Activated CD4-positive, alpha-beta T cell treated with anti-CD3 and anti-CD28 coated beads, Interleukin-2, amount 10 ng/mL, durations not matched to agents 7 days and 5 days (primary cell): ENCODE results near the gene DNM3. TPM values are rescaled to one million over a fixed set of nuclear protein-coding genes. Genes with fewer than 3 reads are reported as not detected.
"Not testable (repeated sequence)": the region's sequence is repeated elsewhere in the genome, so short reads cannot be mapped to it uniquely, and the experiment has no call there.

Experiments
- CTCF ChIA-PET: fragments of 350-600 bp; sonication (Branson Sonifier 250); formaldehyde crosslinking; loops from one replicate; lab custom pipeline; 2021; ENCODE audit warnings: antibody characterized with exemption; lab: Charles Lee
- POLR2A ChIA-PET: fragments of 350-600 bp; sonication (Branson Sonifier 250); formaldehyde crosslinking; loops from one replicate; lab custom pipeline; 2021; ENCODE audit warnings: antibody characterized with exemption; lab: Charles Lee
- DNase-seq: peaks from one replicate; pipeline ENCODE4 v3.0.0-alpha.2; 2020
- H3K27ac Mint-ChIP-seq: one replicate; pipeline ENCODE4 v1.8.0; 2021; ENCODE audit warnings: mild to moderate bottlenecking, moderate library complexity, mixed read lengths
- H3K27me3 Mint-ChIP-seq: one replicate; pipeline ENCODE4 v1.8.0; 2021; ENCODE audit warnings: mixed read lengths
- H3K36me3 Mint-ChIP-seq: one replicate; pipeline ENCODE4 v1.8.0; 2021; ENCODE audit warnings: low read depth, mixed read lengths
- H3K4me1 Mint-ChIP-seq: one replicate; pipeline ENCODE4 v1.8.0; 2021; ENCODE audit warnings: mixed read lengths
- H3K4me3 Mint-ChIP-seq: one replicate; pipeline ENCODE4 v1.8.0; 2021; ENCODE audit warnings: mild to moderate bottlenecking, moderate library complexity, mixed read lengths
- H3K9me3 Mint-ChIP-seq: one replicate; pipeline ENCODE4 v1.8.0; 2021; ENCODE audit warnings: mixed read lengths
- total RNA-seq, 2 experiments: library from RNA; stranded (reverse); gene quantifications; one replicate each; pipeline ENCODE4 v1.2.3, GENCODE V29; 2021

Gene DNM3
- total RNA-seq, 2 experiments from 2014 or later, result 2.1 TPM

- Mint-ChIP-seq H3K27me3 (no peaks in the 10 kb centered on the region), H3K4me3 (no peak overlapping the region), H3K9me3 (no peaks in the 10 kb centered on the region), H3K27ac (no peak overlapping the region), H3K36me3 (no peaks in the 10 kb centered on the region), H3K4me1 (peaks cover 2% of the 10 kb centered on the region)
- ChIA-PET CTCF (interaction anchor here (0.6 to 2.0 kb wide), 8 partner anchors 9 to 447 kb away, joined by 3 to 5 read pairs (median 3); no protein-coding TSS in a partner anchor), POLR2A (interaction anchor here (1.1 kb wide), 1 partner anchor 425 kb away, joined by 3 read pairs; no protein-coding TSS in a partner anchor)
- peak; percentile 48 for DNase-seq
Observed at GRCh38 chr1:172002725-172003345, 161.5 kb downstream of the DNM3 start.

GRCh38 chr1:172003766-172004530, 162.7 kb downstream of the DNM3 start:
- H3K27me3 Mint-ChIP-seq, result no peaks in the 10 kb centered on the region
- H3K27ac Mint-ChIP-seq, result no peak overlapping the region
- POLR2A ChIA-PET, result interaction anchor here (0.5 to 1.1 kb wide), 2 partner anchors 146 to 424 kb away, joined by 3 read pairs; no protein-coding TSS in a partner anchor
- H3K4me3 Mint-ChIP-seq, result no peak overlapping the region
- no peak for DNase-seq
- no peaks in the 10 kb centered on the region for H3K36me3 Mint-ChIP-seq
- no peaks in the 10 kb centered on the region for H3K9me3 Mint-ChIP-seq
- peaks cover 2% of the 10 kb centered on the region for H3K4me1 Mint-ChIP-seq
- CTCF ChIA-PET, result no interaction called here

DNA sequence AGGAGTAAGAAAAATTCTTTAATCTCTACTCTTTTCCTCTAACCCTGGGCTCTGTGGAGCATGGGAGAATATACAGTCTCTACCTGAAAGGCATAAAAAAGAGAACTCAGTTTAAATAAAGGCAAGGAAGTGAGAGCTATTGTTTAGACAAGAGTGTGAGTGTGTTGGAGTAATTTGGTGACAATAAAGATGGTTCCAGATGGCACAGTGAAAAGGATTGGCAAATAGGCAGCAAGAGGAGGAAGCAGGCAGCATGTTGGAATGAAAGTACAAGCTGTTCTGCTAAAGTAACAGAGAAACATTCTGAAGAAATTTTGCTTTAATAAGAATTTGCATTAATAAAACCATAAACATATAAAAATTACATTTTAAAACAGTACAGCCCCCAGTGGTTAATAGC, 163.4 kb downstream of the DNM3 start:
- CTCF ChIA-PET, result no interaction called here
- Mint-ChIP-seq H3K36me3 (no peaks in the 10 kb centered on the region), H3K27me3 (no peaks in the 10 kb centered on the region), H3K4me1 (peaks cover 2% of the 10 kb centered on the region), H3K27ac (no peak overlapping the region), H3K9me3 (no peaks in the 10 kb centered on the region), H3K4me3 (no peak overlapping the region)
- no peak for DNase-seq
- POLR2A ChIA-PET, result interaction anchor here (0.5 kb wide), 1 partner anchor 147 kb away, joined by 3 read pairs; no protein-coding TSS in a partner anchor

DNA sequence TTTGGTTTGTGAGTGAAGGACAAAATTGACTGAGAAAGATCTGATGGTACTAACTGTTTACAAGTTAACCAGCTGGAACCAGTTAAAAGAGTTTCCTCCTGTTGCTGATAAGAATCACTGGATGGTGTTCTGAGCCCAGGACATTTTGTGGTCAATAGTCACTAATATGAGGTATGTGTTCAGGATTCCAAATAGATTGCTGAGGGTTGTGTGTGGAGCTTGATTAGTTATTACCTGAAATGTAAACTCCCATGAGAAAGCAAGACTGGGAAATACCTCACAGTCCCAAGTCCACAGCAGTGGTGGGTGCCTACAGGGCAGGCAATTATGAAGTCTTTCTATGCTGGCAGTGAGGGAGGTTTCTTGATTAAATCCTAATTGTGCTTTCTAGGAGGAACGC, 164.6 kb downstream of the DNM3 start:
- Mint-ChIP-seq H3K27me3 (no peaks in the 10 kb centered on the region), H3K4me1 (peaks cover 2% of the 10 kb centered on the region), H3K4me3 (no peak overlapping the region), H3K9me3 (peaks cover 6% of the 10 kb centered on the region), H3K27ac (no peak overlapping the region), H3K36me3 (no peaks in the 10 kb centered on the region)
- no peak for DNase-seq
- ChIA-PET CTCF (interaction anchor here (1.0 kb wide), 1 partner anchor 14 kb away, joined by 3 read pairs; no protein-coding TSS in a partner anchor), POLR2A (interaction anchor here (0.6 kb wide), 1 partner anchor 415 kb away, joined by 3 read pairs; no protein-coding TSS in a partner anchor)

GRCh38 chr1:172006660-172007059, 165.4 kb downstream of the DNM3 start:
- CTCF ChIA-PET, result interaction anchor here (1.0 kb wide), 1 partner anchor 15 kb away, joined by 3 read pairs; no protein-coding TSS in a partner anchor
- Mint-ChIP-seq H3K36me3 (no peaks in the 10 kb centered on the region), H3K9me3 (peaks cover 10% of the 10 kb centered on the region), H3K27ac (no peak overlapping the region), H3K27me3 (peaks cover 2% of the 10 kb centered on the region), H3K4me1 (peaks cover 2% of the 10 kb centered on the region), H3K4me3 (no peak overlapping the region)
- POLR2A ChIA-PET, result no interaction called here
- no peak for DNase-seq

GRCh38 chr1:172018727-172019311, 177.5 kb downstream of the DNM3 start:
- Mint-ChIP-seq H3K36me3 (no peaks in the 10 kb centered on the region), H3K4me3 (no peak overlapping the region), H3K4me1 (no peaks in the 10 kb centered on the region), H3K27ac (no peak overlapping the region), H3K9me3 (peaks cover 3% of the 10 kb centered on the region), H3K27me3 (peaks cover 21% of the 10 kb centered on the region)
- ChIA-PET POLR2A (no interaction called here), CTCF (no interaction called here)
- DNase-seq, result no peak

DNA sequence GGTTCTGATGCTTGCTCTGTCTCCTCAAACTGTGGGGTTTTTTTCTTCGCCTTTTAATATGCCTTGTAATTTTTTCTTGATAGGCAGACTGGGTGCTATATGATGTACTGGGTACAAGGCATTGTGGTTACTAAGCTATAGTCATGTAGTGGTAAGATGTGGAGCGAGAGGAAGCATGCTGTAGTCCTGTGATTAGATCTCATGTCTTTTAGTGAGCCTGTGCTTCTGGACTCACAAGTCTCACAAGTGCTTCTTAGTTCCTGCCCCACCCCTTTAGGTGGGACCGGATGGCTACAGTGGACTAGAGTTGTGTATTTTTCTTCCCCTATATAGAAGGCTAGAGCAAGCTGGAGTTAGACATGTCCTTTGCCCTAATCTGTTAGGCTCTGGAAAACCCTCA, 178.7 kb downstream of the DNM3 start:
- no peak overlapping the region for H3K27ac Mint-ChIP-seq
- ChIA-PET CTCF (no interaction called here), POLR2A (no interaction called here)
- DNase-seq, result no peak
- H3K4me1 Mint-ChIP-seq, result no peaks in the 10 kb centered on the region
- H3K36me3 Mint-ChIP-seq, result no peaks in the 10 kb centered on the region
- no peak overlapping the region for H3K4me3 Mint-ChIP-seq
- H3K9me3 Mint-ChIP-seq, result peaks cover 3% of the 10 kb centered on the region
- peaks cover 18% of the 10 kb centered on the region for H3K27me3 Mint-ChIP-seq

GRCh38 chr1:172024516-172024915, 183.2 kb downstream of the DNM3 start:
- H3K9me3 Mint-ChIP-seq, result no peaks in the 10 kb centered on the region
- no peak overlapping the region for H3K4me3 Mint-ChIP-seq
- H3K4me1 Mint-ChIP-seq, result no peaks in the 10 kb centered on the region
- ChIA-PET POLR2A (no interaction called here), CTCF (no interaction called here)
- H3K27ac Mint-ChIP-seq, result no peak overlapping the region
- H3K36me3 Mint-ChIP-seq, result no peaks in the 10 kb centered on the region
- peaks cover 16% of the 10 kb centered on the region for H3K27me3 Mint-ChIP-seq
- DNase-seq, result no peak

DNA sequence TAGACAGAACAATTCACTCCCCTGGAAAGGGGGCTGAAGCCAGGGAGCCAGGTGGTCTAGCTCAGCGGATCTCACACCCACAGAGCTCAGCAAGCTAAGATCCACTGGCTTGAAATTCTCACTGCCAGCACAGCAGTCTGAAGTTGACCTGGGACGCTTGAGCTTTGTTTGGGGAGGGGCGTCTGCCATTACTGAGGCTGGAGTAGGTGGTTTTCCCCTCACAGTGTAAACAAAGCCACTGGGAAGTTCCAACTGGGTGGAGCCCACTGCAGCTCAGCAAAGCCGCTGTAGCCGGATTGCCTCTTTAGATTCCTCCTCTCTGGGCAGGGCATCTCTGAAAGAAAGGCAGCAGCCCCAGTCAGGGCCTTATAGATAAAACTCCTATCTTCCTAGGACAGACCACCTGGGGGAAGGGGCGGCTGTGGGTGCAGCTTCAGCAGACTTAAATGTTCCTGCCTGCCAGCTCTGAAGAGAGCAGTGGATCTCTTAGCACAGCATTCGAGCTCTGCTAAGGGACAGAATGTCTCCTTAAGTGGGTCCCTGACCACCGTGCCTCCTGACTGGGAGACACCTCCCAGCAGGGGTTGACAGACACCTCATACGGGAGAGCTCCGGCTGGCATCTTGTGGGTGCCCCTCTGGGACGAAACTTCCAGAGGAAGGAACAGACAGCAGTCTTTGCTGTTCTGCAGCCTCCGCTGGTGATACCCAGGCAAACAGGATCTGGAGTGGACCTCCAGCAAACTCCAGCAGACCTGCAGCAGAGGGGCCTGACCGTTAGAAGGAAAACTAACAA, 183.8 kb downstream of the DNM3 start:
- H3K4me1 Mint-ChIP-seq, H3K36me3 Mint-ChIP-seq, H3K27ac Mint-ChIP-seq, DNase-seq, H3K9me3 Mint-ChIP-seq, POLR2A ChIA-PET, CTCF ChIA-PET, H3K4me3 Mint-ChIP-seq: not testable (repeated sequence)
- peaks cover 15% of the 10 kb centered on the region for H3K27me3 Mint-ChIP-seq

- no peak overlapping the region for H3K27ac Mint-ChIP-seq
- POLR2A ChIA-PET, result no interaction called here
- H3K4me3 Mint-ChIP-seq, result no peak overlapping the region
- H3K27me3 Mint-ChIP-seq, result no peaks in the 10 kb centered on the region
- H3K4me1 Mint-ChIP-seq, result peaks cover 9% of the 10 kb centered on the region
- CTCF ChIA-PET, result interaction anchor here (0.6 kb wide), 1 partner anchor 1694 kb away, joined by 7 read pairs; no protein-coding TSS in a partner anchor
- DNase-seq, result no peak
- H3K9me3 Mint-ChIP-seq, result no peaks in the 10 kb centered on the region
- H3K36me3 Mint-ChIP-seq, result peaks cover 5% of the 10 kb centered on the region
Observed at GRCh38 chr1:172040466-172040865, 199.2 kb downstream of the DNM3 start.

GRCh38 chr1:172041102-172041501, 199.8 kb downstream of the DNM3 start:
- CTCF ChIA-PET, result no interaction called here
- no peak for DNase-seq
- Mint-ChIP-seq H3K27me3 (no peaks in the 10 kb centered on the region), H3K4me3 (no peak overlapping the region), H3K9me3 (no peaks in the 10 kb centered on the region), H3K27ac (no peak overlapping the region), H3K36me3 (peaks cover 5% of the 10 kb centered on the region), H3K4me1 (peaks cover 9% of the 10 kb centered on the region)
- POLR2A ChIA-PET, result no interaction called here

- POLR2A ChIA-PET, result no interaction called here
- Mint-ChIP-seq H3K4me3 (no peak overlapping the region), H3K36me3 (peaks cover 5% of the 10 kb centered on the region), H3K9me3 (no peaks in the 10 kb centered on the region), H3K4me1 (peaks cover 9% of the 10 kb centered on the region), H3K27ac (no peak overlapping the region), H3K27me3 (no peaks in the 10 kb centered on the region)
- DNase-seq, result no peak
- CTCF ChIA-PET, result no interaction called here
Observed at GRCh38 chr1:172041742-172042141, 200.4 kb downstream of the DNM3 start.
